Transverse colon (tissue), 4 donors: ENCODE measurements around the gene CPA1. TPM values are rescaled to one million over a fixed set of nuclear protein-coding genes. Genes with fewer than 3 reads are reported as not detected.

Experiments
- DNase-seq: peaks from one replicate; pipeline ENCODE4 v3.0.0-alpha.2; 2019
- H3K27ac ChIP-seq, 4 donors: fragments of 200-600 bp; sonication (generic); 2 replicates each; pipeline ENCODE4 v1.5.1; 2016 to 2018; ENCODE audit warnings: inconsistent platforms in 4 of 4
- H3K27me3 ChIP-seq: fragments of 200-600 bp; sonication (generic); 2 replicates; pipeline ENCODE4 v1.5.1; 2017; ENCODE audit warnings: inconsistent platforms
- H3K36me3 ChIP-seq, 4 donors: fragments of 200-600 bp; sonication (generic); 2 replicates each; pipeline ENCODE4 v1.5.1; 2017 to 2019; ENCODE audit warnings: inconsistent platforms in 4 of 4
- H3K4me1 ChIP-seq, 4 donors: fragments of 200-600 bp; sonication (generic); 2 replicates each; pipeline ENCODE4 v1.5.1; 2017 to 2020; ENCODE audit warnings: inconsistent platforms in 4 of 4
- H3K4me3 ChIP-seq, 4 donors: fragments of 200-600 bp; sonication (generic); 1 replicate in 1 of 4; 2 replicates in 3 of 4; pipeline versions ENCODE4 v1.5.1 to v1.6.1; 2017 to 2019; ENCODE audit warnings: inconsistent platforms in 4 of 4
- H3K9me3 ChIP-seq, 2 donors: fragments of 200-600 bp; sonication (generic); 2 replicates each; pipeline ENCODE4 v1.5.1; 2017 to 2019; ENCODE audit warnings: inconsistent platforms in 2 of 2
- EP300 ChIP-seq: sonication (generic); formaldehyde crosslinking; IDR thresholded peaks from one replicate; pipeline ENCODE4 v1.6.1; 2017; ENCODE audit warnings: antibody characterized with exemption, low read depth
- POLR2A ChIP-seq: fragments of 450-650 bp; IDR thresholded peaks from one replicate; pipeline ENCODE4 v1.6.1; 2016; ENCODE audit warnings: antibody characterized with exemption, mild to moderate bottlenecking, moderate library complexity
- POLR2AphosphoS5 ChIP-seq, 3 donors: sonication (generic); formaldehyde crosslinking; IDR thresholded peaks; one replicate each; pipeline ENCODE4 v1.6.1; 2016; ENCODE audit warnings: antibody characterized with exemption in 3 of 3
- whole genome bisulfite sequencing, 2 donors: methylation state at CpG; one replicate each; pipeline ENCODE4 v1.1.5; 2018; ENCODE audit warnings: low coverage in 1 of 2; 5-methylcytosine and 5-hydroxymethylcytosine counted together
- in situ Hi-C, 4 donors: fragments of 200-750 bp; cut with MboI; loops; one replicate each; pipeline versions ENCODE4 v1.15.0 to v1.15.1; 2017; ENCODE audit warnings: low sequenced_read_pairs in 3 of 4, low pct_ligation_motif_present in 1 of 4, low pct_unique_long_range_greater_than_20kb in 1 of 4
- intact Hi-C: fragments of 100-400 bp; cut with DNase I; formaldehyde crosslinking; loops from one replicate; pipeline ENCODE4 v1.15.1; 2023; ENCODE audit warnings: low total_unique reads
- total RNA-seq, 4 donors: library from RNA; depleted of rRNA; stranded (reverse); fragments of >200 nt; gene quantifications; one replicate each; pipeline ENCODE4 v1.1.0, GENCODE V29; 2016
- TF ChIP-seq, protein P1 (sequence below), 5 experiments: fragments of 200-600 bp in 3 of 5; fragments of 450-650 bp in 2 of 5; sonication (generic) in 3 of 5; IDR thresholded peaks; 1 replicate in 2 of 5; 2 replicates in 3 of 5; pipeline ENCODE4 v1.5.1; 2016 to 2017; ENCODE audit warnings: antibody characterized with exemption in 5 of 5, inconsistent platforms in 3 of 5, mild to moderate bottlenecking in 2 of 5, moderate library complexity in 1 of 5

Gene CPA1
- total RNA-seq, 4 donors from 2014 or later, result not detected

DNA sequence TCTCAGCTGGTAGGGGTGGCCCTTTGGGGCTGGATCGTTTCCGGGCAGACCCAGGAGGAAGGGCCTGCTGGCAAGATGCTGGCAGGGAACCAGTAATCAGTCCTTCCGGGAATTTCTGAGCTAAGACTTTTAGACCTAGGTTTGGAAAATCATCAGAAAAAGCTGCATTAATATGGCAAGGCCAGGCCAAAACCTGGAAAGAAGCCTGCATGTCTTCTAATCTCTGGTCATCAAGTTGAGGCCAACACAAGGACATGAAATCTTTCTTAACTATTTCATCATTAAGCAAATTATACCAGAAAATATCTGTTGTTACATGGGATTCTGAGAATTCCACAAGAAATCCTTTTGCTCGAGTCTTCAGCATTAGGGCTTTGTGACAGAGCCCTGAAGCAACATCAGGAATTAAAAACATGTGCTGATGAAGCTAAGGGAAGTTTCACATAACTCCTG, 19.9 kb downstream of the CPA1 start:
- no peaks in the 10 kb centered on the region for H3K9me3 ChIP-seq
- H3K27me3 ChIP-seq, result no peaks in the 10 kb centered on the region
- in situ Hi-C loops (no loop called here), intact Hi-C loops (loop anchor here (5.0 kb wide), 1 partner anchor 262 kb away; no protein-coding TSS in a partner anchor)
- H3K4me3 ChIP-seq, result no peak overlapping the region
- TF ChIP-seq POLR2AphosphoS5 (IDR thresholded peaks at IDR 0.05) (no peak), POLR2A (no peak), EP300 (no peak)
- TF ChIP-seq, protein P1, sequence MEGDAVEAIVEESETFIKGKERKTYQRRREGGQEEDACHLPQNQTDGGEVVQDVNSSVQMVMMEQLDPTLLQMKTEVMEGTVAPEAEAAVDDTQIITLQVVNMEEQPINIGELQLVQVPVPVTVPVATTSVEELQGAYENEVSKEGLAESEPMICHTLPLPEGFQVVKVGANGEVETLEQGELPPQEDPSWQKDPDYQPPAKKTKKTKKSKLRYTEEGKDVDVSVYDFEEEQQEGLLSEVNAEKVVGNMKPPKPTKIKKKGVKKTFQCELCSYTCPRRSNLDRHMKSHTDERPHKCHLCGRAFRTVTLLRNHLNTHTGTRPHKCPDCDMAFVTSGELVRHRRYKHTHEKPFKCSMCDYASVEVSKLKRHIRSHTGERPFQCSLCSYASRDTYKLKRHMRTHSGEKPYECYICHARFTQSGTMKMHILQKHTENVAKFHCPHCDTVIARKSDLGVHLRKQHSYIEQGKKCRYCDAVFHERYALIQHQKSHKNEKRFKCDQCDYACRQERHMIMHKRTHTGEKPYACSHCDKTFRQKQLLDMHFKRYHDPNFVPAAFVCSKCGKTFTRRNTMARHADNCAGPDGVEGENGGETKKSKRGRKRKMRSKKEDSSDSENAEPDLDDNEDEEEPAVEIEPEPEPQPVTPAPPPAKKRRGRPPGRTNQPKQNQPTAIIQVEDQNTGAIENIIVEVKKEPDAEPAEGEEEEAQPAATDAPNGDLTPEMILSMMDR (IDR thresholded peaks at IDR 0.05), result no peak
- H3K4me1 ChIP-seq, result peaks cover 0 to 8% (median 0%) of the 10 kb centered on the region in 4 donors
- no peak overlapping the region for H3K27ac ChIP-seq
- DNase-seq, result no peak
- 72% methylated on average over 4 of the region's 4 CpGs; no CpG with 5 or more reads in 1 of the 2 donors for WGBS, 2 donors
- no peaks in the 10 kb centered on the region for H3K36me3 ChIP-seq

DNA sequence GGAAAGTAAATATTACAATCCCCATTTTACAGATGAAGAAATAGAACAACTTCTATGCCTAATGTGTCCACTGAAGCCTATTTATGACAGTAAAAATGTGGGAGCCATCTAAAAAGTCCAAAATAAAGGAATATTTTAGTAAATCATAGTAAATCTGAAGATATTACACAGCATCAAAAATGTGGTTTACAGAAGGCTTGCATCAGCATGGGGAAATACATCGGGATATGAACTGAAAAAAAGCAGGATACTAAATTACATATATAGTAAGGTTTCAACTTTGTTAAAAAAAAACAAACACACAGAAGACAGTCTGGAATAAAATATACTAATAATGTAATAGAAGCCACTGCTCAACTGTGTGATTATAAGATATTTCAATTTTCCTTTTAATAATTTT, 20.8 kb downstream of the CPA1 start:
- TF ChIP-seq POLR2A (no peak), POLR2AphosphoS5 (IDR thresholded peaks at IDR 0.05) (no peak)
- TF ChIP-seq, protein P1 (IDR thresholded peaks at IDR 0.05), result no peak
- 94 to 100% methylated on average over 1 of the region's 1 CpG for WGBS, 2 donors
- in situ Hi-C loops (no loop called here), intact Hi-C loops (loop anchor here (5.0 kb wide), 1 partner anchor 261 kb away; no protein-coding TSS in a partner anchor)
- Histone ChIP-seq H3K9me3 (no peaks in the 10 kb centered on the region), H3K4me3 (no peak overlapping the region), H3K4me1 (peaks cover 0 to 6% (median 0%) of the 10 kb centered on the region in 4 donors), H3K27me3 (no peaks in the 10 kb centered on the region), H3K36me3 (no peaks in the 10 kb centered on the region), H3K27ac (no peak overlapping the region)
- no peak for DNase-seq

DNA sequence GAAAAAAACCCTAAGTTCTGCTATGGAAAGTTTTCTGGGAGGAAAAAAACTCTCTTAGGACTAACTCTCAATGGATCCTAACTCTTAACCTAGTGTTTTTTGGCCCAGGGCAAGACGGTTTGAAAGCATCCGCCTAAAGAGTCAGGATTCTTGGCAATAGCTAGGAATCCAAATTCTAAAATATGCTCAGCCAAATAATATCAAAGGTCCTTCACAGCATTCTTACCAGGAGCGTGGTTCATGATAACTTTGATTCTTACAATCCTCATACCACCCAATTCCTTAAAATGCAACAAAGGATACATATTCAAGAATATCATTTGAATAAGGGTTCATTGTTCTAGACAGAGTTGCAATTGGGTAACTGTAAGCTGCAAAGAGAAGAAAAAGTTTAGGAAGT, 21.3 kb downstream of the CPA1 start:
- Histone ChIP-seq H3K27me3 (no peaks in the 10 kb centered on the region), H3K9me3 (no peaks in the 10 kb centered on the region), H3K4me3 (no peak overlapping the region), H3K27ac (no peak overlapping the region), H3K4me1 (peaks cover 0 to 1% (median 0%) of the 10 kb centered on the region in 4 donors), H3K36me3 (no peaks in the 10 kb centered on the region)
- 87 to 88% methylated on average over 3 of the region's 3 CpGs for WGBS, 2 donors
- no peak for TF ChIP-seq EP300
- TF ChIP-seq, protein P1 (IDR thresholded peaks at IDR 0.05), result no peak
- intact Hi-C loops, result loop anchor here (5.0 kb wide), 1 partner anchor 261 kb away; no protein-coding TSS in a partner anchor
- in situ Hi-C loops, result no loop called here
- DNase-seq, result no peak

GRCh38 chr7:130405003-130405402, 24.7 kb downstream of the CPA1 start:
- intact Hi-C loops, result no loop called here
- 88 to 100% methylated on average over 2 of the region's 2 CpGs for WGBS, 2 donors

More at GRCh38 chr7:130405003-130405402, 24.7 kb downstream of the CPA1 start:
- TF ChIP-seq POLR2AphosphoS5 (IDR thresholded peaks at IDR 0.05) (no peak), EP300 (no peak)
- TF ChIP-seq, protein P1 (IDR thresholded peaks at IDR 0.05), result no peak
- Histone ChIP-seq H3K4me1 (no peaks in the 10 kb centered on the region), H3K9me3 (no peaks in the 10 kb centered on the region), H3K27ac (no peak overlapping the region), H3K27me3 (no peaks in the 10 kb centered on the region), H3K36me3 (no peaks in the 10 kb centered on the region), H3K4me3 (no peak overlapping the region)
- no peak for DNase-seq
- in situ Hi-C loops, result no loop called here
